GM18526 (cell line): ENCODE measurements around the gene MIF4GD.

Experiments used
- POLR2A ChIP-seq: IDR thresholded peaks from 3 replicates; pipeline ENCODE4 v1.6.1; 2011; ENCODE audit not compliant: insufficient read length; ENCODE audit errors: extremely low read depth

The MIF4GD gene

GRCh38 chr17:75269844-75270217 lies 1.2 kb downstream of the MIF4GD start:
- no peak for TF ChIP-seq POLR2A

- TF ChIP-seq POLR2A = peak; percentile 13
Observed at GRCh38 chr17:75267411-75268232, 3.4 kb downstream of the MIF4GD start.

- no peak for TF ChIP-seq POLR2A
Observed at GRCh38 chr17:75267153-75267410, 3.9 kb downstream of the MIF4GD start.

GRCh38 chr17:75266316-75267152 lies 4.5 kb downstream of the MIF4GD start:
- TF ChIP-seq POLR2A = no peak

- no peak for TF ChIP-seq POLR2A
Observed at GRCh38 chr17:75265614-75266315, 5.3 kb downstream of the MIF4GD start.

GRCh38 chr17:75263055-75263454 lies 8.0 kb downstream of the MIF4GD start:
- no peak for TF ChIP-seq POLR2A

GRCh38 chr17:75262112-75262606 lies 8.9 kb downstream of the MIF4GD start:
- TF ChIP-seq POLR2A = no peak

- TF ChIP-seq POLR2A = peak; percentile 81
Observed at GRCh38 chr17:75261336-75262111, 9.5 kb downstream of the MIF4GD start, which contains the start of the genes GGA3 and MRPS7. Gene GGA3, minus strand, starts transcription at chr17:75261606. Its CDS starts 19 bp downstream, at chr17:75261587. Gene MRPS7, plus strand, starts transcription at chr17:75261879. Its CDS starts 22 bp downstream, at chr17:75261901.

GRCh38 chr17:75260641-75261335 lies 10.2 kb downstream of the MIF4GD start:
- no peak for TF ChIP-seq POLR2A

- no peak for TF ChIP-seq POLR2A
Observed at GRCh38 chr17:75252039-75252816, 18.8 kb downstream of the MIF4GD start.

GRCh38 chr17:75250009-75250471 lies 21.0 kb downstream of the MIF4GD start:
- no peak for TF ChIP-seq POLR2A

- no peak for TF ChIP-seq POLR2A
Observed at GRCh38 chr17:75249564-75249963, 21.5 kb downstream of the MIF4GD start.

GRCh38 chr17:75246404-75246803 lies 24.6 kb downstream of the MIF4GD start:
- TF ChIP-seq POLR2A = no peak
